ENCODE data around the gene ACSL4. TPM values are rescaled to one million over a fixed set of nuclear protein-coding genes. Genes with fewer than 3 reads are reported as not detected.
A peak's percentile ranks its signal among the peaks of the same experiment; 100 is the strongest.

ACSL4 gene
- total RNA-seq, 3 donors from 2014 or later = 77.3 to 101 (median 78.9) TPM

DNA sequence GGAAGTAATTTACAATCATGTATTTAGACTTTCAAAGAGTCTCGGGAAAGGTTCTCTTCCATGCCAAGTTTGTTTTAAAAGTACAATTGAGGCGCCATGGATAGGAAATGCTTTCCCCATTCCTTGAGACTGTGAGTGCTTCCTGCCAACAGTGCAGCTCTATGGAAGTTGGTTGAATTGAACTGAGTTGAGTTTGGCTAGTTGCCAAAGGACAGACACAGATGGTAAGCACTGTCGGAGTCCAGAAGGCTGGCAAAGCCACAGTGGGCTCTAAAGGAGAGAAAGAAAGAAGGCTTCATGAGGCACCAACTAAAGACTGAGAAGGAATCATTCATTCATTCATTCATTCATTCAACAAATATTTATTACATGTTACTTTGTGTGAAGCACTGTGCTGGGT is 103.7 kb downstream of the ACSL4 start:
- intact Hi-C loops (cut with DNase I; ENCODE audit: low total_unique reads) = no loop called here
- Histone ChIP-seq H3K27ac (no peak overlapping the region), H3K4me3 (no peak overlapping the region), H3K9me3 (no peaks in the 10 kb centered on the region), H3K27me3 (peaks cover 0 to 23% of the 10 kb centered on the region in 2 donors), H3K36me3 (no peaks in the 10 kb centered on the region), H3K4me1 (no peaks in the 10 kb centered on the region)
- no peak for DNase-seq (ENCODE audit: low spot score in 2 of 2)
- TF ChIP-seq POLR2AphosphoS5 (IDR thresholded peaks at IDR 0.05) (no peak), POLR2A (IDR thresholded peaks at IDR 0.05) (no peak)
- TF ChIP-seq, protein P1, sequence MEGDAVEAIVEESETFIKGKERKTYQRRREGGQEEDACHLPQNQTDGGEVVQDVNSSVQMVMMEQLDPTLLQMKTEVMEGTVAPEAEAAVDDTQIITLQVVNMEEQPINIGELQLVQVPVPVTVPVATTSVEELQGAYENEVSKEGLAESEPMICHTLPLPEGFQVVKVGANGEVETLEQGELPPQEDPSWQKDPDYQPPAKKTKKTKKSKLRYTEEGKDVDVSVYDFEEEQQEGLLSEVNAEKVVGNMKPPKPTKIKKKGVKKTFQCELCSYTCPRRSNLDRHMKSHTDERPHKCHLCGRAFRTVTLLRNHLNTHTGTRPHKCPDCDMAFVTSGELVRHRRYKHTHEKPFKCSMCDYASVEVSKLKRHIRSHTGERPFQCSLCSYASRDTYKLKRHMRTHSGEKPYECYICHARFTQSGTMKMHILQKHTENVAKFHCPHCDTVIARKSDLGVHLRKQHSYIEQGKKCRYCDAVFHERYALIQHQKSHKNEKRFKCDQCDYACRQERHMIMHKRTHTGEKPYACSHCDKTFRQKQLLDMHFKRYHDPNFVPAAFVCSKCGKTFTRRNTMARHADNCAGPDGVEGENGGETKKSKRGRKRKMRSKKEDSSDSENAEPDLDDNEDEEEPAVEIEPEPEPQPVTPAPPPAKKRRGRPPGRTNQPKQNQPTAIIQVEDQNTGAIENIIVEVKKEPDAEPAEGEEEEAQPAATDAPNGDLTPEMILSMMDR (IDR thresholded peaks at IDR 0.05) = no peak

DNA sequence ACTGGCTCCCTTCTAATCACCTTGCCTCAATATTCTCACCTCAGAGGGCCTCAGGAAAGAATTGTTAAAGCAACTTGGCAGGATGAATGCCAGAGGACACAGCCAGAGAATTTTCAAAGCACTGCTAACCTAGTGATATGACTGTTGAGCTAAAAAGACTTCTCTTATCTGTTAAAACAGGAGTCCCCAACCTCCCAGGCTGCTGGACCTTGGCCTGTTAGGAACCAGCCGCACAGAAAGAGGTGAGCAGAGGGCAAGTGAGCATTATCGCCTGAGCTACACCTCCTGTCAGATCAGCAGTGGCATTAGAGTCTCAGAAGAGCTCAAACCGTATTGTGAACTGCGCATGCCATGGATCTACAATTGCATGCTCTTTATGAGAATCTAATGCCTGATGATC is 106.4 kb downstream of the ACSL4 start:
- TF ChIP-seq, protein P1 (IDR thresholded peaks at IDR 0.05) = no peak
- no peak for TF ChIP-seq POLR2A (IDR thresholded peaks at IDR 0.05)
- no peak for TF ChIP-seq POLR2AphosphoS5 (IDR thresholded peaks at IDR 0.05)
- no peak overlapping the region for H3K27ac ChIP-seq
- no peak for DNase-seq (ENCODE audit: low spot score in 2 of 2)
- H3K4me3 ChIP-seq = no peak overlapping the region
- no peaks in the 10 kb centered on the region for H3K4me1 ChIP-seq
- intact Hi-C loops (cut with DNase I; ENCODE audit: low total_unique reads) = no loop called here
- no peaks in the 10 kb centered on the region for H3K9me3 ChIP-seq
- no peaks in the 10 kb centered on the region for H3K36me3 ChIP-seq
- H3K27me3 ChIP-seq = peaks cover 0 to 38% of the 10 kb centered on the region in 2 donors

DNA sequence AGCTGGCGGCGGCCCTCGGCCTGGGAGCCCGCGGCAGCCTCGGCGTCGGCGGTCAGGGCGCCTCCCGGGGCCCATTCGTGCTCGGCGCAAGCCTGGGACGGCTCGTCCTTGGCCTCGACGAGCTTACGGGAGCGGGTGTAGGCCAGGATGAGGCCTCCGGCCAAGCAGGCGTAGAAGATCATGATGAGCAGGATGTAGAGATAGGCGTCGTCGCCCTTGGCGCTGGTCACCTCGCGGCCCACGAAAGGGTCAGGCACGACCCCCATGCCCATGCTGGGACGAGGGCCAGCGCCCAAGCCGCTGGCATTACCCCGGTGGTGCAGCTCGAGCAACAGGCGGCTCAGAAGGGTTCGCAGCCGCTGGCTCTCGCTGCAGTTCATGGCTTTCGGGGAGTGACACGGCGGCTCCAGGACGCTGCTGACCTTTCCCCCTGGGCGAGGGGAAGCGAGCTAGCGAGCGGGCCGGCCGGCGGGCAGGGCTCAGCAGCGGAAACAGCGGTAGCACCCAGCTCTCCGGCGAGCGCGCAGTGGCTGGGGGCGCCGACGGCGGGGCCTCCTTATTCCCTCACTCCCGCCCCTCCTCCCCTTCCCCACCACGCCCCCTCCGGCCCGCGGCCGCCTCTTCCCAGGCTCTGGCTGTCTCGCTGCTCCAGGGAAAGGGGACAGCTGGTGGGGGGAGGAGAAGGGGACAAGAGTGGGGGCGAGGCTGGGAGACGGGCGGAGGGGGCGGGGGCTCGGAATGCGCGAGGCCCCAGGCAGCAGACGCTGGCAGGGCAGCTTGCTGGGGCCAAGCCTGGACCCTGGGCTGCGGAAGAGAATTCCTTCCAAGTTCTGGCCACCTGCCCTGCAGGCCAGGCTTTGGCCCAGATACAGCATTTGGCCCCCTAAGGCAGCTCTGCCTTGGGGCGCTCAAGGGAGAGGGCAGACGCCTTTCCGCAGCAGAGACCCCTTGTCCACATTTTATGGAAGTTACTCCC is 108.1 kb downstream of the ACSL4 start, which contains the start of gene KCNE5:
KCNE5 (minus strand) TSS at position 532 of the 976 bp plus-strand sequence; CDS start at position 380, 152 bp downstream.
- intact Hi-C loops (cut with DNase I; ENCODE audit: low total_unique reads) = no loop called here
- H3K4me3 ChIP-seq = peak within 1 kb of the TSS; percentile 28 to 51 (median 36)

DNA sequence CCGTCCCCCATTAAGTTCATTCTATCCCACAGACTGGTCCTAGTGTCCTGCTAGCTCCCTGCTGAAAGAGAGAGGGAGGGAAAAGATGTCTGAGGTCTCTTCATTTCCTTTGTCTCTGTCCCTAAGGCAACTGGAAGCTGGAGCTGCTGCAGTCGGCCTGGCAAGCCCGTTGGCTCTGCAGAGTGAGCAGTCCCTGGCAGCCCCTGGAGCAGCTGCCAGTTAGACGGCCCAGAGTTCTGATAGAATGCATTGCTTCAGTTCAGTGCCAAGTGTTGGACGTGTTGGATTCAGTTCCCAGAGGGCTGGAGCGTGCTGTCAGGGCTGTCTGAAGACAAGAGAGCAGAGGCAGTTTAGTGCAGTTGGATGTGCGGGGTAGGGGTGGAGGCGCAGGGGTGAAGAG is 109.1 kb downstream of the ACSL4 start:
- TF ChIP-seq, protein P1 (IDR thresholded peaks at IDR 0.05) = no peak
- no peak for TF ChIP-seq POLR2AphosphoS5 (IDR thresholded peaks at IDR 0.05)
- TF ChIP-seq POLR2A (IDR thresholded peaks at IDR 0.05) = no peak
- H3K4me3 ChIP-seq = no peak overlapping the region
- no peak for DNase-seq (ENCODE audit: low spot score in 2 of 2)
- intact Hi-C loops (cut with DNase I; ENCODE audit: low total_unique reads) = no loop called here
- peaks cover 0 to 34% of the 10 kb centered on the region in 2 donors for H3K27me3 ChIP-seq
- no peaks in the 10 kb centered on the region for H3K36me3 ChIP-seq
- H3K4me1 ChIP-seq = no peaks in the 10 kb centered on the region
- no peaks in the 10 kb centered on the region for H3K9me3 ChIP-seq
- H3K27ac ChIP-seq = no peak overlapping the region

More for the DNA sequence above, 108.1 kb downstream of the ACSL4 start, which contains the start of gene KCNE5:
- Histone ChIP-seq H3K4me1 (no peaks in the 10 kb centered on the region), H3K9me3 (no peaks in the 10 kb centered on the region), H3K27ac (no peak within 1 kb of the TSS), H3K27me3 (peaks cover 0 to 31% of the 10 kb centered on the region in 2 donors), H3K36me3 (no peaks in the 10 kb centered on the region)
- DNase-seq (ENCODE audit: low spot score in 2 of 2) = no peak
- TF ChIP-seq, protein P1 (IDR thresholded peaks at IDR 0.05) = no peak
- TF ChIP-seq POLR2A (IDR thresholded peaks at IDR 0.05) (no peak), POLR2AphosphoS5 (IDR thresholded peaks at IDR 0.05) (no peak)

DNA sequence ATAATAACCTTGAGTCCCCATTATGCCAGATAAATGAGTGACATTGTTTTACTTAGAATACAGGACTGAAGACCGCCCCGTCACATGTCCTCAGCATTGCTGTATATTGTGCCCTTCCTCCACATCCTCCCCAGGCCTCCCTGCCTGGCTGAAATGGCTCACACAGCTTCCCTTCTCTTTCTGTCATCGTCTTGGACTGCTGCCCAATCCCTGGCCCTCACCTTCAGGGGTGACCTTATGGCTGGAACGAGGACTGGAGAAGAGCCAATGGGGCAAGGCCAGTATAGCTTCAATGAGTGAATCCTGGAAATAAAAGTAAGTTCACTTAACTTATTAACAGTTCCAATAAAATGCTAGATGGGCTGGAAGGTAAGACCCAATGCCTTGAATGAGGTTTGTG is 110.8 kb downstream of the ACSL4 start:
- H3K27ac ChIP-seq = no peak overlapping the region
- H3K36me3 ChIP-seq = no peaks in the 10 kb centered on the region
- TF ChIP-seq POLR2A (IDR thresholded peaks at IDR 0.05) = no peak
- TF ChIP-seq POLR2AphosphoS5 (IDR thresholded peaks at IDR 0.05) = no peak
- TF ChIP-seq, protein P1 (IDR thresholded peaks at IDR 0.05) = no peak
- intact Hi-C loops (cut with DNase I; ENCODE audit: low total_unique reads) = no loop called here
- no peaks in the 10 kb centered on the region for H3K4me1 ChIP-seq
- peaks cover 0 to 48% of the 10 kb centered on the region in 2 donors for H3K27me3 ChIP-seq
- H3K4me3 ChIP-seq = no peak overlapping the region
- no peak for DNase-seq (ENCODE audit: low spot score in 2 of 2)
- no peaks in the 10 kb centered on the region for H3K9me3 ChIP-seq

Data from breast epithelium (tissue), 4 donors.